Psoas muscle (tissue), 8 donors: Measurements from ENCODE around the gene DAAM2. TPM values are rescaled to one million over a fixed set of nuclear protein-coding genes. Genes with fewer than 3 reads are reported as not detected.

Experiments
- ATAC-seq, 4 donors: fragments of 200-7000 bp; cut with Tn5 transposase; one replicate each; pipeline ENCODE4 v1.9.1; 2020; ENCODE audit warnings: moderate library complexity in 3 of 4, mild to moderate bottlenecking in 2 of 4
- DNase-seq, 2 donors: peaks; one replicate each; pipeline ENCODE4 v3.0.0-alpha.2; 2020
- H3K27ac ChIP-seq: fragments of 200-600 bp; one replicate; pipeline ENCODE4 v1.8.0; 2022
- H3K27me3 ChIP-seq, 3 donors: fragments of 200-600 bp in 1 of 3; one replicate each; pipeline versions ENCODE4 v1.6.1 to v1.8.0; 2013 to 2022; ENCODE audit warnings: low read length in 2 of 3, mild to moderate bottlenecking in 2 of 3, moderate library complexity in 1 of 3; ENCODE audit not compliant: insufficient read depth in 3 of 3
- H3K36me3 ChIP-seq, 2 donors: fragments of 200-600 bp in 1 of 2; one replicate each; pipeline versions ENCODE4 v1.6.1 to v1.8.0; 2013 to 2022; ENCODE audit warnings: low read depth in 1 of 2, mild to moderate bottlenecking in 1 of 2, moderate library complexity in 1 of 2; ENCODE audit not compliant: insufficient read depth in 1 of 2
- H3K4me1 ChIP-seq: fragments of 200-600 bp; one replicate; pipeline ENCODE4 v1.8.0; 2022
- H3K4me3 ChIP-seq: fragments of 200-600 bp; one replicate; pipeline ENCODE4 v1.8.0; 2022; ENCODE audit warnings: mild to moderate bottlenecking
- H3K9me3 ChIP-seq: fragments of 200-600 bp; one replicate; pipeline ENCODE4 v1.8.0; 2022
- WGBS, 3 donors: extraction: QIAGEN DNeasy Blood & Tissue Kit; methylation state at CpG; one replicate each; pipeline versions ENCODE4 v1.1.6 to v1.1.7; 2013; 5-methylcytosine and 5-hydroxymethylcytosine counted together
- intact Hi-C, 2 donors: fragments of 100-400 bp; cut with DNase I; formaldehyde crosslinking; loops; one replicate each; pipeline versions ENCODE4 v1.11.0 to v1.14.2; 2022
- polyA plus RNA-seq, 3 donors: library from polyadenylated mRNA; stranded (reverse); fragments of 200-250 nt; gene quantifications; one replicate each; pipeline ENCODE4 v1.2.3, GENCODE V29; 2013
- total RNA-seq, 4 donors: library from RNA; stranded (reverse); fragmentation: NEBNext Ultra II Directional in 2 of 4; extraction: Animal tissue kit (Norgen Biotek cat#: 25700) in 2 of 4; gene quantifications; one replicate each; pipeline versions ENCODE4 v1.2.1 to v1.2.4, GENCODE V29; 2021 to 2023
- TF ChIP-seq, protein P1 (sequence below): fragments of 200-600 bp; IDR thresholded peaks from one replicate; pipeline ENCODE4 v1.8.0; 2022; ENCODE audit warnings: antibody characterized with exemption
- donor health status: healthy with polysubstance abuse.
- donor health status: DM: no; HTN: no; CAD: no; lungs with moderate emphysema.
- donor health status: Bipolar disorder and iron deficiency.
- donor health status: healthy.
- donor health status: DM: yes; HTN: yes; CAD: no.
- donor health status: DM: no; HTN: no; CAD: no.
- donor health status: DM: no; HTN: no; CAD: no.
- donor health status: DM: yes; HTN: yes; CAD: no.

Gene DAAM2
- total and polyA plus RNA-seq, 7 donors, result 7.0 to 67.1 (median 26.5) TPM

- DNase-seq (no peak), ATAC-seq (peak in 1 of 4 donors; percentile 52)
- no peaks in the 10 kb centered on the region for H3K27me3 ChIP-seq
- H3K4me3 ChIP-seq, result no peak overlapping the region
- no peaks in the 10 kb centered on the region for H3K36me3 ChIP-seq
- H3K4me1 ChIP-seq, result peaks cover 14% of the 10 kb centered on the region
- 29 to 44% (median 30%) methylated on average over 3 of the region's 3 CpGs for WGBS, 3 donors
- intact Hi-C loops, result no loop called here
- no peaks in the 10 kb centered on the region for H3K9me3 ChIP-seq
- TF ChIP-seq, protein P1, sequence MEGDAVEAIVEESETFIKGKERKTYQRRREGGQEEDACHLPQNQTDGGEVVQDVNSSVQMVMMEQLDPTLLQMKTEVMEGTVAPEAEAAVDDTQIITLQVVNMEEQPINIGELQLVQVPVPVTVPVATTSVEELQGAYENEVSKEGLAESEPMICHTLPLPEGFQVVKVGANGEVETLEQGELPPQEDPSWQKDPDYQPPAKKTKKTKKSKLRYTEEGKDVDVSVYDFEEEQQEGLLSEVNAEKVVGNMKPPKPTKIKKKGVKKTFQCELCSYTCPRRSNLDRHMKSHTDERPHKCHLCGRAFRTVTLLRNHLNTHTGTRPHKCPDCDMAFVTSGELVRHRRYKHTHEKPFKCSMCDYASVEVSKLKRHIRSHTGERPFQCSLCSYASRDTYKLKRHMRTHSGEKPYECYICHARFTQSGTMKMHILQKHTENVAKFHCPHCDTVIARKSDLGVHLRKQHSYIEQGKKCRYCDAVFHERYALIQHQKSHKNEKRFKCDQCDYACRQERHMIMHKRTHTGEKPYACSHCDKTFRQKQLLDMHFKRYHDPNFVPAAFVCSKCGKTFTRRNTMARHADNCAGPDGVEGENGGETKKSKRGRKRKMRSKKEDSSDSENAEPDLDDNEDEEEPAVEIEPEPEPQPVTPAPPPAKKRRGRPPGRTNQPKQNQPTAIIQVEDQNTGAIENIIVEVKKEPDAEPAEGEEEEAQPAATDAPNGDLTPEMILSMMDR, result no peak
- H3K27ac ChIP-seq, result no peak overlapping the region
These were observed 31.8 kb upstream of the DAAM2 start for GRCh38 chr6:39760226-39760952.

DNA sequence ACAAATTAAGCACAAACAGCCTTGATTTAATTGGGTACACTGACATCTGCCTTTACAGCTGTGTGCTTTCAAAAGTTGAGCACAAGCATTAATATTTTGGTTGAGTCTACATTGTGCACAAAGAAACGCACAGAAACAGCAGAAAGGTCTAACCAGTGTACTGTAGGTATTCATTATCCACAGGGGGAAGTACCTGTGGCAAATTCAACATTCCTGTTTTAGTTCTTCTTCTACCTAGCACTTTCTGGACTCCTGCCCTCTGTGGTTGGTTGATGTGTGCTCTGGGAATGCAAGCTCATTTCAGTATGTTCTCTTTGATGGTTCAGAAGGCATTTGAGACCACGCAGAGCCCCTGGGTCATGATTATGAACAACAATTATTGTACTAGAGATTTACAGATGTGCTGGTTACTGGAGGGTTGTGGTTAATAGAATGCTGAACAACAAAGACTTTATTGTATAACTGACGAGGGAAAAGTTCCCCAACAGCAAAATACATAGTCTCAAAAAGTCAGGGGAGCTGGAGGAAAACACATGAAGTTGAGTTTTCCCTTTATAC is 26.6 kb upstream of the DAAM2 start:
- WGBS, 3 donors, result 72 to 88% (median 72%) methylated on average over 3 of the region's 3 CpGs
- Histone ChIP-seq H3K9me3 (no peaks in the 10 kb centered on the region), H3K4me1 (peaks cover 11% of the 10 kb centered on the region), H3K4me3 (no peak overlapping the region), H3K27ac (no peak overlapping the region), H3K27me3 (no peaks in the 10 kb centered on the region), H3K36me3 (no peaks in the 10 kb centered on the region)
- intact Hi-C loops, result no loop called here
- TF ChIP-seq, protein P1, result no peak
- no peak for DNase-seq
- no peak for ATAC-seq

- no peak overlapping the region for H3K27ac ChIP-seq
- H3K4me1 ChIP-seq, result peaks cover 12% of the 10 kb centered on the region
- 76 to 82% (median 77%) methylated on average over 5 of the region's 5 CpGs for WGBS, 3 donors
- no peaks in the 10 kb centered on the region for H3K27me3 ChIP-seq
- no peak for DNase-seq
- intact Hi-C loops, result no loop called here
- H3K9me3 ChIP-seq, result no peaks in the 10 kb centered on the region
- no peaks in the 10 kb centered on the region for H3K36me3 ChIP-seq
- ATAC-seq, result no peak
- TF ChIP-seq, protein P1, result no peak
- H3K4me3 ChIP-seq, result no peak overlapping the region
These were observed 23.2 kb upstream of the DAAM2 start for GRCh38 chr6:39769012-39769411.

- no peaks in the 10 kb centered on the region for H3K9me3 ChIP-seq
- no peak for DNase-seq
These were observed 21.7 kb upstream of the DAAM2 start for GRCh38 chr6:39770446-39770845.

More at GRCh38 chr6:39770446-39770845, 21.7 kb upstream of the DAAM2 start:
- H3K27ac ChIP-seq, result no peak overlapping the region
- ATAC-seq, result peak; percentile 80 to 98 (median 96)
- no peak overlapping the region for H3K4me3 ChIP-seq
- 30 to 40% (median 30%) methylated on average over 4 of the region's 4 CpGs for WGBS, 3 donors
- TF ChIP-seq, protein P1, result no peak
- intact Hi-C loops, result no loop called here
- H3K4me1 ChIP-seq, result peaks cover 12% of the 10 kb centered on the region
- H3K27me3 ChIP-seq, result no peaks in the 10 kb centered on the region
- H3K36me3 ChIP-seq, result no peaks in the 10 kb centered on the region
